IMR-90 (cell line): ENCODE measurements around the gene STK33.

ENCODE experiments used
- CEBPB ChIP-seq: IDR thresholded peaks from 2 replicates; pipeline ENCODE4 v1.6.1; 2012; ENCODE audit warnings: low read depth, low read length, improper control_type of control experiment
- CHD1 ChIP-seq: IDR thresholded peaks from 2 replicates; pipeline ENCODE4 v1.6.1; 2012; ENCODE audit warnings: low read depth, low read length, improper control_type of control experiment
- CTCF ChIP-seq: conservative IDR thresholded peaks from 2 replicates; pipeline ENCODE4 v1.5.1; 2012; ENCODE audit warnings: mild to moderate bottlenecking, low read depth, low read length, improper control_type of control experiment
- FOS ChIP-seq: fragments of 150-350 bp; IDR thresholded peaks from 2 replicates; pipeline ENCODE4 v1.6.1; 2016; ENCODE audit warnings: low read depth, low read length
- MAFK ChIP-seq: IDR thresholded peaks from 2 replicates; pipeline ENCODE4 v1.6.1; 2012; ENCODE audit warnings: low read depth, low read length, improper control_type of control experiment
- MAZ ChIP-seq: IDR thresholded peaks from 2 replicates; pipeline ENCODE4 v1.6.1; 2012; ENCODE audit warnings: low read depth, mild to moderate bottlenecking, low read length, improper control_type of control experiment, moderate library complexity, borderline replicate concordance
- MXI1 ChIP-seq: IDR thresholded peaks from 2 replicates; pipeline ENCODE4 v1.6.1; 2012; ENCODE audit warnings: low read depth, mild to moderate bottlenecking, low read length, moderate library complexity, borderline replicate concordance
- NFE2L2 ChIP-seq: fragments of 150-350 bp; IDR thresholded peaks from 2 replicates; pipeline ENCODE4 v1.6.1; 2016; ENCODE audit warnings: low read depth, mild to moderate bottlenecking, low read length
- POLR2A ChIP-seq: IDR thresholded peaks from 2 replicates; pipeline ENCODE4 v1.6.1; 2012; ENCODE audit warnings: mild to moderate bottlenecking, low read depth, low read length
- RAD21 ChIP-seq: IDR thresholded peaks from 2 replicates; pipeline ENCODE4 v1.6.1; 2012; ENCODE audit warnings: low read length, improper control_type of control experiment
- RCOR1 ChIP-seq: IDR thresholded peaks from 2 replicates; pipeline ENCODE4 v1.6.1; 2012; ENCODE audit warnings: mild to moderate bottlenecking, low read length, improper control_type of control experiment; ENCODE audit not compliant: insufficient replicate concordance
- RFX5 ChIP-seq: IDR thresholded peaks from 2 replicates; pipeline ENCODE4 v1.8.0; 2012; ENCODE audit warnings: low read depth, mild to moderate bottlenecking, low read length, moderate library complexity
- SMC3 ChIP-seq: fragments of 150-350 bp; IDR thresholded peaks from 2 replicates; pipeline ENCODE4 v1.6.1; 2016; ENCODE audit warnings: low read depth, mild to moderate bottlenecking, antibody characterized with exemption, low read length, moderate library complexity
- USF2 ChIP-seq: fragments of 150-350 bp; IDR thresholded peaks from 2 replicates; pipeline ENCODE4 v1.6.1; 2017; ENCODE audit warnings: mild to moderate bottlenecking, antibody characterized with exemption, low read length, low read depth

DNA sequence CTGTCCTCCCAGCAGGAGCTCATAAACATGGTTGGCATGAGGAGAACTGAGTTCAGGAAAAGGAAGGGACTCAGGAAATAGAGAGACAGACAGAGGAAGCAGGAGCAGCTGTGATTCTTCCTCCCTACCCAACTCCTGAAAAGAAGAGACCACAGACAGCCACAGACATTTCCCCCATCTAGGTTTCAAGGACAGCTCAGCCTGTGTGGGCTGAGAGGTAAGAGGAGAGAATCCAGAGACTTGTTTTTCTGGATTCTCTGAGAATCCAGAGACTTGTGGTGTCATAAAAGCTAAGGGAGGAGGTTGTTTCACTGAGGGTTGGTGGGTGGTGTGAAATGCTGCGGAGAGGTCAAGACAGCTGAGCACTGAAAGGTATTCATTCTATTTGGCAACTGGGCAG lies 19.0 kb upstream of the STK33 start:
- TF ChIP-seq POLR2A: no peak
- no peak for TF ChIP-seq CTCF
- TF ChIP-seq RAD21: no peak
- TF ChIP-seq RFX5: no peak
- TF ChIP-seq CEBPB: no peak
- no peak for TF ChIP-seq RCOR1
- no peak for TF ChIP-seq CHD1
- TF ChIP-seq MAFK: no peak
- TF ChIP-seq MXI1: no peak
- no peak for TF ChIP-seq MAZ
- TF ChIP-seq NFE2L2: no peak
- no peak for TF ChIP-seq USF2
- no peak for TF ChIP-seq FOS
- no peak for TF ChIP-seq SMC3
